WERI-Rb-1 (cell line): ENCODE data around the gene LLPH.

ENCODE experiments used
- DNase-seq: peaks from one replicate; pipeline ENCODE4 v3.0.0-alpha.2; 2020
- H3K27ac ChIP-seq: fragments of 250-450 bp; sonication (Bioruptor Pico); 2 replicates; pipeline ENCODE4 v1.5.1; 2020; ENCODE audit warnings: mild to moderate bottlenecking, moderate library complexity
- H3K27me3 ChIP-seq: fragments of 250-450 bp; sonication (Bioruptor Pico); 2 replicates; pipeline ENCODE4 v1.5.1; 2021; ENCODE audit warnings: mild to moderate bottlenecking, low read depth, moderate library complexity; ENCODE audit not compliant: insufficient read depth, severe bottlenecking
- H3K36me3 ChIP-seq: fragments of 250-450 bp; sonication (Bioruptor Pico); 2 replicates; pipeline ENCODE4 v1.5.1; 2020; ENCODE audit warnings: mild to moderate bottlenecking, moderate library complexity
- H3K4me3 ChIP-seq: 2 replicates; pipeline ENCODE4 v1.5.1; 2011; ENCODE audit warnings: low read depth, mild to moderate bottlenecking, control low read depth, low read length
- H3K9me3 ChIP-seq: fragments of 250-450 bp; sonication (Bioruptor Pico); 2 replicates; pipeline ENCODE4 v1.5.1; 2021; ENCODE audit warnings: mild to moderate bottlenecking, moderate library complexity; ENCODE audit not compliant: severe bottlenecking
- CTCF ChIP-seq: IDR thresholded peaks from 2 replicates; pipeline ENCODE4 v1.5.1; 2011; ENCODE audit warnings: low read depth, mild to moderate bottlenecking, control low read depth, inconsistent platforms, low read length

The LLPH gene

GRCh38 chr12:66085998-66086397, 44.6 kb downstream of the LLPH start:
- Histone ChIP-seq H3K36me3 (no peaks in the 10 kb centered on the region), H3K9me3 (no peaks in the 10 kb centered on the region), H3K27ac (no peak overlapping the region), H3K4me3 (no peak overlapping the region), H3K27me3 (no peaks in the 10 kb centered on the region)
- DNase-seq, result no peak
- TF ChIP-seq CTCF, result no peak

DNA sequence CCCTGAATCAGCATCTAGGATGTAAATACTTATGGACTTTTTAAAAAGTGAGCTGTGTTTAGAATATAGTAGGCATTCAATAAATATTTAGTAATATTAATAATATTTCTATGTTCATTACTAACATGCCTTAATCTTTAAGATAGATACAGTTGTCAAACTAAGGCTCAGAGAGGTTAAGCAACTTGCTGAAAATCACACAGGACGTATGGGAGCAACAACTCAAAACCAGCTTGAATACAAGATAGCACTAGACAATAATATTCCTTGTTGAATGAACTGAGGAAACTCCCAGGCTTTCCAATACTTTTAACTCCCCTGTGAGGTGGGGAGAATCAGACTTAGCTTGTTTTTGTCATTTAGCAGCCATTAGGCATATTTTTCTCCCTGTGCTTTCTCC, 45.3 kb downstream of the LLPH start:
- Histone ChIP-seq H3K36me3 (no peaks in the 10 kb centered on the region), H3K4me3 (no peak overlapping the region), H3K9me3 (no peaks in the 10 kb centered on the region), H3K27me3 (no peaks in the 10 kb centered on the region), H3K27ac (no peak overlapping the region)
- no peak for TF ChIP-seq CTCF
- DNase-seq, result no peak

DNA sequence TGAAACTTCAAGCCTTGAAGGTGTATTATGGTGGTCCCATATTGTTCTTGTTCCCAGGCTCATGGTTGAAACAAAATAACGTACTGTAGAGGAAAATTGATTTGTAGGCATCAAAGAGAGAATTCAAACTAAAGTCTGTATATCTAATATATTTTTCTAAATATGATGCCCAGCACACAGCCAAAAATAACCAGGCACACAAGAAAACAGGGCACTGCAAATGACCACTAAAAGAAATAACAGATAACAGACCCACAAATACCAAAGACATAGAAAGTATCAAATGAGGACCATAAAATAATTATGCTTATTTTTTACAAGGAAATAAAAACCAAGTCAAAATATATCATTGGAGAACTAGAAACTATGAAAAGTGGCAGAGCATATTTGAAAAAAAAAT, 46.8 kb downstream of the LLPH start:
- no peak overlapping the region for H3K27ac ChIP-seq
- TF ChIP-seq CTCF, result no peak
- H3K4me3 ChIP-seq, result no peak overlapping the region
- H3K9me3 ChIP-seq, result no peaks in the 10 kb centered on the region
- DNase-seq, result no peak
- H3K36me3 ChIP-seq, result no peaks in the 10 kb centered on the region
- no peaks in the 10 kb centered on the region for H3K27me3 ChIP-seq

DNA sequence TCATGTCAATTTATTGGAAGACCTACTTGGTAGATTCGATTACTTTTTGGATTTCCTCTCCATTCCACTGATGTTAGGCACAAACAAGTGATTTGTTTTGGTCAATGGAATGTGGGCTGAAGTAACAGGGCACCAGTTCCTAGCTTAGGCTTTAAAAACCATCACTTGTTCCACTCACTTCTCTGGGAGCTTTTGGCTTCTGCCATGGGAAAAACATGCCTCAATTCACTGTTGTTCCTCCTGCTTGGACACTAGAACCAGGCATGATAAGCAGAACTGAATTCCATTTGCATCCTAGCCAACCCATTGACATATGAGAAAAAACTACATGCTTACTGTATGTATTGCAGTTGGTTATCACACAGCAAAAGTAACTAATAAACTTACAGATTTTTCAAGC, 47.8 kb downstream of the LLPH start:
- Histone ChIP-seq H3K4me3 (no peak overlapping the region), H3K27me3 (no peaks in the 10 kb centered on the region), H3K9me3 (no peaks in the 10 kb centered on the region), H3K36me3 (no peaks in the 10 kb centered on the region), H3K27ac (no peak overlapping the region)
- no peak for TF ChIP-seq CTCF
- DNase-seq, result no peak

DNA sequence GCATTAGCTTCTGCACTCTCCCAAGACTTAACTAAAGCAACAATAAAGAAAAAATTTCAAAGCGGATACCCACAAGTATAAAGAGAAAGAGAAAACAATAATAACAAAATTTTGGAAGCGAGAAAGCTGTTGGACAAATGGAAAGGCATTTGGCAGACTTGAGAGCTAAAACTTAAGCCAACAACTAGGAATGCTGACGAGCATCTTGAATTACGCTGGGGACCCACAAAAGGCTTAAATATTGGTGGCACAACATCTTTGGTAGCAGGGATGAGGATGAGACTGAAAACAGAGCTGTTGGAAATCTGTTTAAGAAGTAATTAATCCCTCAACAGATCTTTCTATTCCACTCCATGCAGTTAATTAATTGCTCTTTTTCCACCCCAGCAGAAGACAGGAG, 49.8 kb downstream of the LLPH start:
- Histone ChIP-seq H3K9me3 (no peaks in the 10 kb centered on the region), H3K4me3 (no peak overlapping the region), H3K27ac (no peak overlapping the region), H3K27me3 (no peaks in the 10 kb centered on the region), H3K36me3 (no peaks in the 10 kb centered on the region)
- DNase-seq, result no peak
- no peak for TF ChIP-seq CTCF

- Histone ChIP-seq H3K4me3 (no peak overlapping the region), H3K36me3 (no peaks in the 10 kb centered on the region), H3K27ac (no peak overlapping the region), H3K27me3 (no peaks in the 10 kb centered on the region), H3K9me3 (no peaks in the 10 kb centered on the region)
- no peak for TF ChIP-seq CTCF
- no peak for DNase-seq
Observed at GRCh38 chr12:66077542-66077941, 53.0 kb downstream of the LLPH start.
